Measurements from ENCODE around the gene LRRC63.

- TF ChIP-seq CTCF (IDR thresholded peaks at IDR 0.05): no peak
- TF ChIP-seq POLR2A (IDR thresholded peaks at IDR 0.05): no peak
Observed at GRCh38 chr13:46181840-46182490, 29.8 kb upstream of the LRRC63 start, which contains the start of gene LCP1.

Data from thyroid gland (tissue), 4 donors.